Spleen (tissue), 7 donors: Measurements from ENCODE around the gene TMEM270.

Experiments used
- POLR2A ChIP-seq, 3 donors: fragments of 450-650 bp; IDR thresholded peaks; one replicate each; pipeline ENCODE4 v1.5.1; 2017; ENCODE audit warnings: antibody characterized with exemption in 3 of 3, mild to moderate bottlenecking in 1 of 3
- POLR2AphosphoS5 ChIP-seq, 3 donors: sonication (generic); formaldehyde crosslinking; IDR thresholded peaks; one replicate each; pipeline ENCODE4 v1.5.1; 2017; ENCODE audit warnings: antibody characterized with exemption in 3 of 3
- TF ChIP-seq, protein P1 (sequence below), 11 experiments: fragments of 200-600 bp in 7 of 11; fragments of 450-650 bp in 4 of 11; sonication (generic) in 4 of 11; IDR thresholded peaks in 8 of 11; conservative IDR thresholded peaks in 3 of 11; 1 replicate in 7 of 11; 2 replicates in 4 of 11; pipeline versions ENCODE4 v1.4.0 to v1.8.0; 2016 to 2021; ENCODE audit warnings: antibody characterized with exemption in 11 of 11, inconsistent platforms in 4 of 11, mild to moderate bottlenecking in 1 of 11
- donor health status: DM: no; HTN: no; CAD: no; lungs with moderate emphysema.
- donor health status: DM: no; HTN: no; CAD: no.
- donor health status: DM: no; HTN: no; CAD: no.

DNA sequence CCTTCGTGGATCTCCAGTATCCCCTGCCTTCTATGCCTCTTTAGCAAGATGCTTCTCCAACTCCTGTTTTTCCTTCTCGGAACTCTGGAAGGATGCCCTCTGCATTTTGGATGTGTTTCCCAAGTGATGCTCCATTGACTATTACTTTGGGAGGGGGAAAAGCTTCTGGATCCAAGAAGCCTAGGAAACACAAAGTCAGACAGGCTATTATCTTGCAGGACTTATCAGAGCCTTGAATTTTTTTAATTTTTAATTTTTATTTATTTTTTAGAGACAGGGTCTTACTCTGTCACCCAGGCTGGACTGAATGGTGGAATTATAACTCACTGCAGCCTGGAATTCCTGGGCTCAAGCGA lies 21.1 kb downstream of the TMEM270 start:
- TF ChIP-seq, protein P1, sequence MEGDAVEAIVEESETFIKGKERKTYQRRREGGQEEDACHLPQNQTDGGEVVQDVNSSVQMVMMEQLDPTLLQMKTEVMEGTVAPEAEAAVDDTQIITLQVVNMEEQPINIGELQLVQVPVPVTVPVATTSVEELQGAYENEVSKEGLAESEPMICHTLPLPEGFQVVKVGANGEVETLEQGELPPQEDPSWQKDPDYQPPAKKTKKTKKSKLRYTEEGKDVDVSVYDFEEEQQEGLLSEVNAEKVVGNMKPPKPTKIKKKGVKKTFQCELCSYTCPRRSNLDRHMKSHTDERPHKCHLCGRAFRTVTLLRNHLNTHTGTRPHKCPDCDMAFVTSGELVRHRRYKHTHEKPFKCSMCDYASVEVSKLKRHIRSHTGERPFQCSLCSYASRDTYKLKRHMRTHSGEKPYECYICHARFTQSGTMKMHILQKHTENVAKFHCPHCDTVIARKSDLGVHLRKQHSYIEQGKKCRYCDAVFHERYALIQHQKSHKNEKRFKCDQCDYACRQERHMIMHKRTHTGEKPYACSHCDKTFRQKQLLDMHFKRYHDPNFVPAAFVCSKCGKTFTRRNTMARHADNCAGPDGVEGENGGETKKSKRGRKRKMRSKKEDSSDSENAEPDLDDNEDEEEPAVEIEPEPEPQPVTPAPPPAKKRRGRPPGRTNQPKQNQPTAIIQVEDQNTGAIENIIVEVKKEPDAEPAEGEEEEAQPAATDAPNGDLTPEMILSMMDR (IDR thresholded peaks at IDR 0.05 in 8 of 11, conservative IDR thresholded peaks at IDR 0.05 in 3 of 11) = no peak
- TF ChIP-seq POLR2A (IDR thresholded peaks at IDR 0.05) = no peak
- no peak for TF ChIP-seq POLR2AphosphoS5 (IDR thresholded peaks at IDR 0.05)
